Body of pancreas (tissue), 4 donors: ENCODE measurements around the gene ATXN10.

Experiments
- POLR2A ChIP-seq, 3 donors: fragments of 450-650 bp; IDR thresholded peaks; one replicate each; pipeline ENCODE4 v1.6.1; 2016; ENCODE audit warnings: antibody characterized with exemption in 3 of 3, mild to moderate bottlenecking in 2 of 3
- TF ChIP-seq, protein P1 (sequence below), 7 experiments: fragments of 450-650 bp in 4 of 7; fragments of 200-600 bp in 3 of 7; sonication (generic) in 3 of 7; IDR thresholded peaks; one replicate each; pipeline ENCODE4 v1.5.1; 2016 to 2019; ENCODE audit warnings: antibody characterized with exemption in 7 of 7

DNA sequence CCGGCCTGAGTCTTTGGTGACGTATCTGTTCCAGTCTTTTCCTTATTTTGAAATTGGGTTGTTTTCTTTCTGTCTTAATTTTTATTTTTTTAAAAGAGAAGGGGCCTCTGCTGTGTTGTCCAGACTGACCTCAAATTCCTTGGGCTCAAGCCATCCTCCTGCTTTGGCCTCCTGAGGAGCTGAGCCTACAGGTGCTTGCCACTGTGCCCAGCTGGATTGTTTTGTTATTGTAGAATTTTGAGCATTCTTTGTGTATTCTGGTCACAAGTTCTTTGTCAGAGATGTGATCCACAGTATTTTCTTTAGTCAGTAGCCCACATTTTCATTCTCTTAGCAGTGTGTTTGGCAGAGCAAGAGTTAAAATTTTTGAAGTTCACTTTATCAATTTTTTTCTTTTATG is 100.1 kb downstream of the ATXN10 start:
- TF ChIP-seq, protein P1, sequence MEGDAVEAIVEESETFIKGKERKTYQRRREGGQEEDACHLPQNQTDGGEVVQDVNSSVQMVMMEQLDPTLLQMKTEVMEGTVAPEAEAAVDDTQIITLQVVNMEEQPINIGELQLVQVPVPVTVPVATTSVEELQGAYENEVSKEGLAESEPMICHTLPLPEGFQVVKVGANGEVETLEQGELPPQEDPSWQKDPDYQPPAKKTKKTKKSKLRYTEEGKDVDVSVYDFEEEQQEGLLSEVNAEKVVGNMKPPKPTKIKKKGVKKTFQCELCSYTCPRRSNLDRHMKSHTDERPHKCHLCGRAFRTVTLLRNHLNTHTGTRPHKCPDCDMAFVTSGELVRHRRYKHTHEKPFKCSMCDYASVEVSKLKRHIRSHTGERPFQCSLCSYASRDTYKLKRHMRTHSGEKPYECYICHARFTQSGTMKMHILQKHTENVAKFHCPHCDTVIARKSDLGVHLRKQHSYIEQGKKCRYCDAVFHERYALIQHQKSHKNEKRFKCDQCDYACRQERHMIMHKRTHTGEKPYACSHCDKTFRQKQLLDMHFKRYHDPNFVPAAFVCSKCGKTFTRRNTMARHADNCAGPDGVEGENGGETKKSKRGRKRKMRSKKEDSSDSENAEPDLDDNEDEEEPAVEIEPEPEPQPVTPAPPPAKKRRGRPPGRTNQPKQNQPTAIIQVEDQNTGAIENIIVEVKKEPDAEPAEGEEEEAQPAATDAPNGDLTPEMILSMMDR (IDR thresholded peaks at IDR 0.05): no peak
- no peak for TF ChIP-seq POLR2A (IDR thresholded peaks at IDR 0.05)
